ENCODE measurements around the gene CDH13. TPM values are rescaled to one million over a fixed set of nuclear protein-coding genes. Genes with fewer than 3 reads are reported as not detected.

CDH13 gene
- total RNA-seq, 1 donor from 2014 or later = 161 TPM

DNA sequence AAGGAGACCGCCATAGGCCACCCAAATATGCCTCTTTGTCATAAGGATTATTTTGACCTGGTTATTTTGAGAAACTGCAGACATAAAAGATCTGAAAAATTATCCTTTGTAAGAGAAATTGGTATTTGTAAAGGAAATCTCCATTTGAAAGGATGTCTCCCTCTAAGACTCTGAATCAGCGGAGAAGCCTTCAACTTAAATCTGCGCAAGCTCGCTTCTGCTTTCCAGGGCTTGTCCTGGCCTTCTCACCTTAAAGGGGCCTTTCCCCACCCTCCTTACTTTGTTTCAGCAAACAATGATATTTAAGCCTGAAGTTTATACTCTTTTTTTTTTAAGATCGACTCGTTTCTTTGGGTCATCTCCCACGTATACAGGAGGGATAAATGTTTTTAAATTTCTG, 1215.5 kb downstream of the CDH13 start:
- Histone ChIP-seq H3K4me1 (no peaks in the 10 kb centered on the region), H3K9me3 (replicated peaks) (no peaks in the 10 kb centered on the region), H3K27me3 (ENCODE audit: low read depth) (peaks cover 4% of the 10 kb centered on the region), H3K36me3 (no peaks in the 10 kb centered on the region), H3K4me3 (no peak overlapping the region), H3K27ac (replicated peaks) (no peak overlapping the region)
- no peak for DNase-seq
- TF ChIP-seq CTCF (IDR thresholded peaks at IDR 0.05; ENCODE audit: borderline replicate concordance) = no peak
- intact Hi-C loops (cut with micrococcal nuclease) = no loop called here

GRCh38 chr16:83842756-83843507, 1216.2 kb downstream of the CDH13 start:
- TF ChIP-seq CTCF (IDR thresholded peaks at IDR 0.05; ENCODE audit: borderline replicate concordance) = no peak
- intact Hi-C loops (cut with micrococcal nuclease) = no loop called here
- H3K4me1 ChIP-seq = no peaks in the 10 kb centered on the region
- no peaks in the 10 kb centered on the region for H3K36me3 ChIP-seq
- no peak for DNase-seq
- H3K4me3 ChIP-seq = no peak overlapping the region
- no peak overlapping the region for H3K27ac ChIP-seq (replicated peaks)
- H3K9me3 ChIP-seq (replicated peaks) = no peaks in the 10 kb centered on the region
- H3K27me3 ChIP-seq (ENCODE audit: low read depth) = no peaks in the 10 kb centered on the region

GRCh38 chr16:83843657-83844056, 1216.9 kb downstream of the CDH13 start:
- DNase-seq = no peak
- H3K36me3 ChIP-seq = no peaks in the 10 kb centered on the region
- no peaks in the 10 kb centered on the region for H3K4me1 ChIP-seq
- no peak for TF ChIP-seq CTCF (IDR thresholded peaks at IDR 0.05; ENCODE audit: borderline replicate concordance)
- no peaks in the 10 kb centered on the region for H3K9me3 ChIP-seq (replicated peaks)
- intact Hi-C loops (cut with micrococcal nuclease) = no loop called here
- H3K27me3 ChIP-seq (ENCODE audit: low read depth) = no peaks in the 10 kb centered on the region
- no peak overlapping the region for H3K4me3 ChIP-seq
- no peak overlapping the region for H3K27ac ChIP-seq (replicated peaks)

GRCh38 chr16:83845263-83845662, 1218.5 kb downstream of the CDH13 start:
- intact Hi-C loops (cut with micrococcal nuclease) = no loop called here
- no peaks in the 10 kb centered on the region for H3K27me3 ChIP-seq (ENCODE audit: low read depth)
- no peaks in the 10 kb centered on the region for H3K36me3 ChIP-seq
- no peak overlapping the region for H3K27ac ChIP-seq (replicated peaks)
- no peak overlapping the region for H3K4me3 ChIP-seq
- H3K4me1 ChIP-seq = no peaks in the 10 kb centered on the region
- TF ChIP-seq CTCF (IDR thresholded peaks at IDR 0.05; ENCODE audit: borderline replicate concordance) = no peak
- DNase-seq = no peak
- no peaks in the 10 kb centered on the region for H3K9me3 ChIP-seq (replicated peaks)

DNA sequence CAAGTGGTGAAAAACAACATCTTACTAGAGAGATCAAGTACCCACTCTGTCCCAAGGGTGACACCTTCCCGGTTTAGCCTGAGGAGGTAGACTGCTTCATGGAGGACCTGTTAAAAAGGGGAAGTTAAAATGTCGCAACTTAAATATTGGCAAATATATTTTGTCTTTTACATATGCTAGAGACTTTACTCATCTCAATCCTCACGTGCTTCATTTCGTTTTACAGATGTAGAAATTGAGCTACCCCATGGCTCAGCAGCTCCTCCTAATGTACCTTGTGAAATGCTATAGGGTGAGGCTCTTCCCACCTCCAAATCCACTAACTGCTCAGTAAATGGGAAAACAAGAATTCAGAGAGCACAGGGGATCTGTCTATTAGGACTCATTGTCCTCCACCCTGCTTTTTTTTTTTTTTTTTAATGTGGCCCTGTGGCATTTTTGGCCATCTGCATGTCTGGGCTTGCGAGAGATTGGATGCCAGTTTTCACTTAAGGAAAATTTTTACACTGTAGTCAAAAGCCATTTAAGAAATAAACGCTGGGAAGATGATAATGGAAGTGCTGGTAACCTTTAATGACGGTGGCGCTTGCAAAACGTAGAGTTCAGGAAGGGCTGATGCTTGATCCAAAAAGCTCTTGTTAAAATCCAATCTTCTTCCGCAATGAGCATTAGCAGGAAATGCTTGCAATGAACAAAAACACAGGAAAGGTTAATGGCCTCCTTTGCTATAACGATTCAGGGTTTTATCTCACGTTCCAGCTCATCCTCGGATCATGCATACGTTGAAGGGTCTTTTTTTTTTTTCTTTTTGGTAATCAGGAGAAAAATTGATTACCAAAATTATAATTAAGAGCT, 1220.8 kb downstream of the CDH13 start:
- no peak for DNase-seq
- H3K9me3 ChIP-seq (replicated peaks) = no peaks in the 10 kb centered on the region
- H3K4me1 ChIP-seq = no peaks in the 10 kb centered on the region
- no peak for TF ChIP-seq CTCF (IDR thresholded peaks at IDR 0.05; ENCODE audit: borderline replicate concordance)
- no peak overlapping the region for H3K4me3 ChIP-seq
- intact Hi-C loops (cut with micrococcal nuclease) = no loop called here
- no peaks in the 10 kb centered on the region for H3K36me3 ChIP-seq
- H3K27me3 ChIP-seq (ENCODE audit: low read depth) = no peaks in the 10 kb centered on the region
- no peak overlapping the region for H3K27ac ChIP-seq (replicated peaks)

Measured in left ventricle myocardium inferior (tissue), 1 donor.